GM13977 (cell line): ENCODE results near the gene RAP1A.
A peak's percentile ranks its signal among the peaks of the same experiment; 100 is the strongest.

Experiments used
- DNase-seq: peaks from one replicate; pipeline ENCODE4 v3.0.0; 2012; ENCODE audit warnings: low spot score
- in situ Hi-C: fragments of 300-500 bp; cut with MboI; formaldehyde crosslinking; loops from one replicate; pipeline ENCODE4 v1.12.0; 2022; ENCODE audit warnings: low sequenced_read_pairs, low pct_unique_long_range_greater_than_20kb, mixed read lengths, inconsistent platforms; ENCODE audit not compliant: unreplicated experiment
- TF ChIP-seq, protein P1 (sequence below): IDR thresholded peaks from 2 replicates; pipeline ENCODE4 v1.5.1; 2012; ENCODE audit warnings: mild to moderate bottlenecking, control low read depth; ENCODE audit not compliant: insufficient read depth; ENCODE audit errors: extremely low read depth, missing control alignments

Gene RAP1A

DNA sequence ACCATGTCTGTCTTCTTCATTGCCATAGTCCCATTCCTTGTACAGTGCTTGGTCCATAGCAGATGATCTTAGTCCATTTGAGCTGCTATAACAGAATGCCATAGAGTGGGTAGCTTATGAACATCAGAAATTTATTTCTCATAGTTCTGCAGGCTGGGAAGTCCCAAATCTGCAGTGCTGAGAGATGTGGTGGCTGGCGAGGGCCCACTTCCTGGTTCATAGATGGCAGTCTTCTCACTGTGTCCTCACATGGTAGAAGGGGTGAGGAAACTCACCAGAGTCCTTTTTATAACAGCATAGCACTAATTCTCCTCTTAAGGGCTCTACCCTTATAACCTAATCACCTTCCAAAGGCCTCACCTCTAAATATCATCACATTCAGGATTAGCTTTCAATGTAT, 23.1 kb upstream of the RAP1A start:
- TF ChIP-seq, protein P1, sequence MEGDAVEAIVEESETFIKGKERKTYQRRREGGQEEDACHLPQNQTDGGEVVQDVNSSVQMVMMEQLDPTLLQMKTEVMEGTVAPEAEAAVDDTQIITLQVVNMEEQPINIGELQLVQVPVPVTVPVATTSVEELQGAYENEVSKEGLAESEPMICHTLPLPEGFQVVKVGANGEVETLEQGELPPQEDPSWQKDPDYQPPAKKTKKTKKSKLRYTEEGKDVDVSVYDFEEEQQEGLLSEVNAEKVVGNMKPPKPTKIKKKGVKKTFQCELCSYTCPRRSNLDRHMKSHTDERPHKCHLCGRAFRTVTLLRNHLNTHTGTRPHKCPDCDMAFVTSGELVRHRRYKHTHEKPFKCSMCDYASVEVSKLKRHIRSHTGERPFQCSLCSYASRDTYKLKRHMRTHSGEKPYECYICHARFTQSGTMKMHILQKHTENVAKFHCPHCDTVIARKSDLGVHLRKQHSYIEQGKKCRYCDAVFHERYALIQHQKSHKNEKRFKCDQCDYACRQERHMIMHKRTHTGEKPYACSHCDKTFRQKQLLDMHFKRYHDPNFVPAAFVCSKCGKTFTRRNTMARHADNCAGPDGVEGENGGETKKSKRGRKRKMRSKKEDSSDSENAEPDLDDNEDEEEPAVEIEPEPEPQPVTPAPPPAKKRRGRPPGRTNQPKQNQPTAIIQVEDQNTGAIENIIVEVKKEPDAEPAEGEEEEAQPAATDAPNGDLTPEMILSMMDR, result peak; percentile 1
- in situ Hi-C loops, result no loop called here
- DNase-seq, result no peak

DNA sequence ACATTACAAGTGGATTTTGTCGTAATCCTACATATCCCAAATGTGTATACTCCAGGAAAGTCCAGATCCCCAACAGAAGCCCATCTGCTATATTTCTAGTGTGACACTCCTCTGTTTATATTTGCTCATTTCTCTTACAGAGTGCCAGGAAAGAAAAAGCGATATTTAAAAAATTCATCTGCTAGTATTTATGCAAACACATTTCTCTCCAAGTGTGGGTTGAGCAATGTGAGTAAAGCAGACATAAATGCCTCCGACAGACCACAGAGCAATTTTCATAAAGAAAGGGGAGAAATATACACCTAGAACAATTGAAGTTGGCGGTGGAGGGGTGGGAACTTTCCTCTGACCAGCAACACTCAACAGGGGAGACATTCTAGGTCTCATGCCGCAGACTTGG, 22.2 kb upstream of the RAP1A start:
- in situ Hi-C loops, result no loop called here
- no peak for DNase-seq
- TF ChIP-seq, protein P1, result no peak

GRCh38 chr1:111598544-111598943, 21.0 kb upstream of the RAP1A start:
- in situ Hi-C loops, result no loop called here

GRCh38 chr1:111599781-111600693, 19.6 kb upstream of the RAP1A start:
- in situ Hi-C loops, result loop anchor here (25.0 kb wide), 1 partner anchor 388 kb away; the partner anchor contains the start of gene DENND2D
- TF ChIP-seq, protein P1, result no peak
- DNase-seq, result no peak

More at GRCh38 chr1:111598544-111598943, 21.0 kb upstream of the RAP1A start:
- no peak for DNase-seq
- TF ChIP-seq, protein P1, result no peak

- peak; percentile 65 for DNase-seq
- TF ChIP-seq, protein P1, result no peak
- in situ Hi-C loops, result loop anchor here (25.0 kb wide), 1 partner anchor 389 kb away; the partner anchor contains the start of gene DENND2D
These were observed 18.7 kb upstream of the RAP1A start for GRCh38 chr1:111600886-111601386.

- TF ChIP-seq, protein P1, result no peak
- in situ Hi-C loops, result loop anchor here (25.0 kb wide), 1 partner anchor 390 kb away; the partner anchor contains the start of gene DENND2D
- DNase-seq, result no peak
These were observed 17.3 kb upstream of the RAP1A start for GRCh38 chr1:111602302-111602701.
